CD4-positive, alpha-beta T cell (primary cell): ENCODE results near the gene TIGD3. TPM values are rescaled to one million over a fixed set of nuclear protein-coding genes. Genes with fewer than 3 reads are reported as not detected.

Experiments used
- ATAC-seq: fragments of 200-7000 bp; cut with Tn5 transposase; one replicate; pipeline ENCODE4 v1.10.0; 2022; ENCODE audit warnings: mild to moderate bottlenecking; ENCODE audit not compliant: poor library complexity
- CTCF ChIA-PET: fragments of 350-600 bp; sonication (Branson Sonifier 250); formaldehyde crosslinking; loops from one replicate; lab custom pipeline; 2021; ENCODE audit warnings: antibody characterized with exemption, inconsistent platforms; lab: Charles Lee
- POLR2A ChIA-PET: fragments of 350-600 bp; sonication (Branson Sonifier 250); formaldehyde crosslinking; loops from one replicate; lab custom pipeline; 2021; ENCODE audit warnings: antibody characterized with exemption, inconsistent platforms; lab: Charles Lee
- DNase-seq, 14 experiments: peaks; one replicate each; pipeline ENCODE4 v3.0.0-alpha.2; 2013 to 2020; ENCODE audit warnings: mixed read lengths in 2 of 14
- H3K27ac ChIP-seq, 2 donors: one replicate each; pipeline versions ENCODE4 v1.5.1 to v1.7.0; 2013; ENCODE audit warnings: low read length in 2 of 2, low read depth in 1 of 2, mild to moderate bottlenecking in 1 of 2
- H3K27me3 ChIP-seq, 2 experiments: 1 replicate in 1 of 2; 2 replicates in 1 of 2; pipeline versions ENCODE4 v1.6.1 to v1.7.0; 2013; ENCODE audit warnings: low read length in 2 of 2, control low read depth in 1 of 2, mild to moderate bottlenecking in 1 of 2, moderate library complexity in 1 of 2; ENCODE audit not compliant: insufficient read depth in 2 of 2, control insufficient read depth in 1 of 2
- H3K36me3 ChIP-seq: one replicate; pipeline ENCODE4 v1.6.1; 2013; ENCODE audit warnings: low read length, control low read depth; ENCODE audit not compliant: insufficient read depth
- H3K4me1 ChIP-seq: one replicate; pipeline ENCODE4 v1.6.1; 2013; ENCODE audit warnings: low read length, control low read depth; ENCODE audit not compliant: insufficient read depth
- H3K4me3 ChIP-seq: one replicate; pipeline ENCODE4 v1.5.1; 2013; ENCODE audit warnings: mild to moderate bottlenecking, low read length, moderate library complexity
- H3K9me3 ChIP-seq, 2 experiments: 1 replicate in 1 of 2; 2 replicates in 1 of 2; pipeline versions ENCODE4 v1.6.1 to v1.7.0; 2013; ENCODE audit warnings: low read length in 2 of 2, mild to moderate bottlenecking in 2 of 2, control low read depth in 1 of 2, moderate library complexity in 1 of 2; ENCODE audit not compliant: control insufficient read depth in 1 of 2, insufficient read depth in 1 of 2
- H3K27ac Mint-ChIP-seq: one replicate; pipeline ENCODE4 v1.8.0; 2020; ENCODE audit warnings: mixed read lengths
- H3K27me3 Mint-ChIP-seq: one replicate; pipeline ENCODE4 v1.8.0; 2021; ENCODE audit warnings: mixed read lengths
- H3K36me3 Mint-ChIP-seq: one replicate; pipeline ENCODE4 v1.8.0; 2021; ENCODE audit warnings: low read depth, mixed read lengths
- H3K4me1 Mint-ChIP-seq: one replicate; pipeline ENCODE4 v1.8.0; 2021; ENCODE audit warnings: low read depth, mixed read lengths
- H3K4me3 Mint-ChIP-seq: one replicate; pipeline ENCODE4 v1.8.0; 2020; ENCODE audit warnings: mild to moderate bottlenecking, mixed read lengths
- H3K9me3 Mint-ChIP-seq: one replicate; pipeline ENCODE4 v1.8.0; 2020; ENCODE audit warnings: mixed read lengths
- CTCF ChIP-seq: fragments of 200-600 bp; IDR thresholded peaks from one replicate; pipeline ENCODE4 v1.8.0; 2022; ENCODE audit warnings: antibody characterized with exemption, mild to moderate bottlenecking
- intact Hi-C, 2 experiments: fragments of 100-400 bp; cut with DNase I in 1 of 2; cut with micrococcal nuclease in 1 of 2; formaldehyde crosslinking; loops; one replicate each; pipeline versions ENCODE4 v1.15.1 to v1.9.0; 2023 to 2025; cut with DNase I, micrococcal nuclease
- total RNA-seq, 174 experiments: library from RNA in 2 of 174; stranded (reverse) in 2 of 174; gene quantifications; one replicate each; pipeline ENCODE4 v1.2.3 and lab custom pipeline; 2021 to 2026

The TIGD3 gene
- total RNA-seq, 2 experiments from 2014 or later, result 0.73 to 0.85 TPM

GRCh38 chr11:65325435-65325834 is 29.1 kb upstream of the TIGD3 start:
- no peak for TF ChIP-seq CTCF
- DNase-seq (no peak), ATAC-seq (no peak)
- Histone ChIP-seq H3K4me1 (peaks cover 4% of the 10 kb centered on the region), H3K36me3 (no peaks in the 10 kb centered on the region), H3K4me3 (no peak overlapping the region), H3K27ac (no peak overlapping the region), H3K27me3 (peaks cover 0 to 3% of the 10 kb centered on the region in 2 experiments), H3K9me3 (no peaks in the 10 kb centered on the region)
- CTCF ChIA-PET, result interaction anchor here (0.7 to 1.0 kb wide), 2 partner anchors 10 to 100 kb away, joined by 3 to 4 read pairs; no protein-coding TSS in a partner anchor
- no peak overlapping the region for H3K4me3 Mint-ChIP-seq
- no peaks in the 10 kb centered on the region for H3K36me3 Mint-ChIP-seq
- peaks cover 3% of the 10 kb centered on the region for H3K27me3 Mint-ChIP-seq
- POLR2A ChIA-PET, result interaction anchor here (0.7 kb wide), 1 partner anchor 247 kb away, joined by 4 read pairs; the partner anchor contains the start of gene FAM89B
- no peaks in the 10 kb centered on the region for H3K9me3 Mint-ChIP-seq
- intact Hi-C loops, result no loop called here
- peaks cover 8% of the 10 kb centered on the region for H3K4me1 Mint-ChIP-seq
- no peak overlapping the region for H3K27ac Mint-ChIP-seq

- ATAC-seq (no peak), DNase-seq (no peak)
- no peaks in the 10 kb centered on the region for H3K36me3 Mint-ChIP-seq
- H3K4me3 Mint-ChIP-seq, result no peak overlapping the region
- ChIA-PET POLR2A (no interaction called here), CTCF (no interaction called here)
- intact Hi-C loops, result no loop called here
- peaks cover 3% of the 10 kb centered on the region for H3K27me3 Mint-ChIP-seq
- peaks cover 8% of the 10 kb centered on the region for H3K4me1 Mint-ChIP-seq
- no peak overlapping the region for H3K27ac Mint-ChIP-seq
- no peak overlapping the region for H3K27ac ChIP-seq
- H3K9me3 Mint-ChIP-seq, result no peaks in the 10 kb centered on the region
- no peak for TF ChIP-seq CTCF
- H3K4me1 ChIP-seq, result peaks cover 4% of the 10 kb centered on the region
- no peaks in the 10 kb centered on the region for H3K36me3 ChIP-seq
- H3K9me3 ChIP-seq, result no peaks in the 10 kb centered on the region
- no peaks in the 10 kb centered on the region for H3K27me3 ChIP-seq
- H3K4me3 ChIP-seq, result no peak overlapping the region
Measured at GRCh38 chr11:65327021-65327420, 27.5 kb upstream of the TIGD3 start.

GRCh38 chr11:65329478-65329877 is 25.1 kb upstream of the TIGD3 start:
- Histone ChIP-seq H3K9me3 (no peaks in the 10 kb centered on the region), H3K36me3 (no peaks in the 10 kb centered on the region), H3K27ac (no peak overlapping the region), H3K4me3 (no peak overlapping the region), H3K27me3 (no peaks in the 10 kb centered on the region), H3K4me1 (peaks cover 7% of the 10 kb centered on the region)
- Mint-ChIP-seq H3K4me1 (peaks cover 16% of the 10 kb centered on the region), H3K4me3 (peak overlapping the region; percentile 79), H3K27ac (peak overlapping the region; percentile 15), H3K36me3 (peaks cover 7% of the 10 kb centered on the region), H3K27me3 (no peaks in the 10 kb centered on the region), H3K9me3 (no peaks in the 10 kb centered on the region)
- ChIA-PET POLR2A (interaction anchor here (0.5 to 1.5 kb wide), 9 partner anchors 15 to 551 kb away, joined by 3 to 15 read pairs (median 3); partner anchors contain the start of genes CDC42EP2, MALAT1, POLA2 and SF1), CTCF (interaction anchor here (1.0 to 6.9 kb wide), 16 partner anchors 14 to 219 kb away, joined by 3 to 55 read pairs (median 6); partner anchors contain the start of genes CDC42EP2, POLA2 and ZNHIT2)
- TF ChIP-seq CTCF, result no peak
- intact Hi-C loops, result no loop called here
- ATAC-seq (no peak), DNase-seq (no peak)
